H54 (cell line): ENCODE data around the gene MIB1.

Experiments used
- DNase-seq: peaks from one replicate; pipeline ENCODE4 v3.0.0; 2011; ENCODE audit warnings: low spot score, mixed read lengths; ENCODE audit not compliant: insufficient read length
- FAIRE-seq: peaks from 3 replicates; lab custom pipeline; 2011; peaks lifted over from hg19 to GRCh38; lab: Jason Lieb, UNC
- POLR2A ChIP-seq: IDR thresholded peaks from 2 replicates; pipeline ENCODE4 v1.6.1; 2011; ENCODE audit warnings: low read depth, mild to moderate bottlenecking, low read length

The MIB1 gene

DNA sequence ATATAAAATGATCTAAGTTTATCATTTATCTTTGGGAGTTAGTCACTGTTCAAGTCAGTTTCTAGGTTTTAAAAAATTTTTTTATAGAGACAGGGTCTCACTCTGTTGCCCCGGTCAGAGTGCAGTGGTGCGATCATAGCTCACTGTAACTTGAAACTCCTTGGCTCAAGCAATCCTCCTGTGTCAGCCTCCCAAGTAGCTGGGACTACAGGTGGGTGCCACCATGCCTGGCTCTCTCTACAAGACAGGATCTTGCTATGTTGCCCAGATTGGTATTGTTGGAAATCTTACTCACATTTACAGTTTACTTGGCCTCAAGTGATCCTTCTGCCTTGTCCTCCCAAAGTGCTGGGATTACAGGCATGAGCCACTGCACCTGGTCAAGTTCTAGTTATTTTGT, 74.5 kb downstream of the MIB1 start:
- no peak for TF ChIP-seq POLR2A
- FAIRE-seq (no peak), DNase-seq (no peak)

DNA sequence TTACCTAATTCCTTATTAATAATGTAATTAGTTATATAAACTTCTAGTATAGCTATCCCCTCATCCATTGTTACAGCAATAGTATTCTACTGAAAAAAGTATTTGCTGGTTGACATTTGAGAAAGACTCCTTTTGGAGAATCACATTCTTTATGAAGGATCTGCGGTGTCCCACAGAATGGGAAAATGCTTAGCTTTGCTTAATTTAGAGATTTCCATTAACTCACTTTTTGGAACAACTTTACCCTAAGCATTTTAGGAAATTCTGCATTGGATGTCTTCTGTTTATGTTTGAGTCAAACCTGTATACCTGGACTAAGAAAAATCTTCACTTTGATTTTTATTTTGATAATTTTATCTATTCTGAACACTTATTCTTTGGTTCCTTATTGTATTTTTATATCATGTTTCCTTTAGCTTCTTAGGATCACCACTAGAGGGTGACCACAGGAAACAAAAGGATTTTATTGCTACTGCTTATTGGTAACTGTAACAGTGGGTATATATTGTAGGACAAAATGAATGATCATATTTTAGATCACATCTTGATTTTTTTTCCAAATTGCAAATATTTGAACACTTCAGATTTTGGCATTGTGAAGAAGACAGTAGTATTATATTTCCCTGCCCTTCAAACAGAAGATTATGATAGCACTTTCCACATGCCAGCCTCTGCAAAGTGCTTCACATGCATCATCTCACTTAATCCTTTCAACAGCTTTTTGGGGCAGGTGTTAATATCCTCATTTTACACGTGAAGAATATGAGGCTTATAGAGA, 79.6 kb downstream of the MIB1 start:
- DNase-seq, result no peak
- FAIRE-seq, result no peak

DNA sequence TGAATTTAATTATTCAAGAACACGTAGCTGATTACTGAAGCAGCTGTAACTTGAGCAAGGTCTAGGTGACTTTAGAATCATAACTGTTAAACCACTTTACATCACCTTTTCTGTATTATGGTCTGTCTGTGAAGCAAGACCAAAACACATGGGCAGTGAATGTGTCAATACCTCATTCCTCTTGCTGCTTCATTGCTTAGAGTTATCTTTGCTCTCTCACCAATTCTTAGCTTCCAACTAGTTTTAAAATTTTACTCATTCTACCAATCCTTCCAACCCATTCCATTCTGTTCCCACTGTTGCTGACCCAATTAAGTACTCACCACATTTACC, 80.2 kb downstream of the MIB1 start:
- no peak for TF ChIP-seq POLR2A
- FAIRE-seq, result no peak
- DNase-seq, result no peak

More for the DNA sequence above, 79.6 kb downstream of the MIB1 start:
- no peak for TF ChIP-seq POLR2A

DNA sequence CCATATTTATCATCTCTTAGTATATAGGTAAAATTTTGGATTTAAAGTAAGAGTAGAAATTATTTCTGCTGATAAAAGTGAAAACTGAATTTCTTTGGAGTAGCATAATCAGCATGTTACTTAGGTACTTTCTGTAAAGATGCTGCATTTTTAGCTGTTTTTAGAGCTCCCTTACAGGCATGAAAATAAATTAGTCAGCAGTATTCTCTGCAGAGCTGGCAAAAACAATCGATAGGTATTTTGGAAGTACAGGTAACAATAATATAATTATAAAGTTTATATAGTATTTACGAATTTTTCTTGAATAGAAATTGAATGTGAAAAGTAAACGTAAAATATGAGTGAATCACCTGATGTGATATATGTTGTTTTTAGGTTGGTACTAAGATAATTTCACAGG, 83.3 kb downstream of the MIB1 start:
- DNase-seq (no peak), FAIRE-seq (no peak)
- no peak for TF ChIP-seq POLR2A

DNA sequence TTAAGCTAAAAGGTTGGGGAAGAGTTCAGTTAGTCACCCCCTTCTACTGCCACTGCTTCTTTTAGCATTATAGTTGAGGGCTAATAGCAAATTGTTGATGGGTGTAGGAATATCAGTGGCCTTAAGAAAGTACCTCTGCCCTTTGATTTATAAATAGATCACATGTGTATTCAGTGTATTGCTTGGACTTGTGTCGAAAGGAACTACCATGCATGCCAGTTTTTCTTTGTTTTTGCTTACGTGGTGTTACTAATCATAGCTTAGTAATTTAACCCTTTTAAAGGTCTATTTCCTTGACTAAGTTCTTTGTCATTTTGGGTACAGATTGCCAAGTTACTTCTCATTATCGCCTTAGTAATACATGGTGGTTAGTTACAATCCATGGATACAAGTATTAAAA, 85.6 kb downstream of the MIB1 start:
- FAIRE-seq, result no peak
- DNase-seq, result no peak

DNA sequence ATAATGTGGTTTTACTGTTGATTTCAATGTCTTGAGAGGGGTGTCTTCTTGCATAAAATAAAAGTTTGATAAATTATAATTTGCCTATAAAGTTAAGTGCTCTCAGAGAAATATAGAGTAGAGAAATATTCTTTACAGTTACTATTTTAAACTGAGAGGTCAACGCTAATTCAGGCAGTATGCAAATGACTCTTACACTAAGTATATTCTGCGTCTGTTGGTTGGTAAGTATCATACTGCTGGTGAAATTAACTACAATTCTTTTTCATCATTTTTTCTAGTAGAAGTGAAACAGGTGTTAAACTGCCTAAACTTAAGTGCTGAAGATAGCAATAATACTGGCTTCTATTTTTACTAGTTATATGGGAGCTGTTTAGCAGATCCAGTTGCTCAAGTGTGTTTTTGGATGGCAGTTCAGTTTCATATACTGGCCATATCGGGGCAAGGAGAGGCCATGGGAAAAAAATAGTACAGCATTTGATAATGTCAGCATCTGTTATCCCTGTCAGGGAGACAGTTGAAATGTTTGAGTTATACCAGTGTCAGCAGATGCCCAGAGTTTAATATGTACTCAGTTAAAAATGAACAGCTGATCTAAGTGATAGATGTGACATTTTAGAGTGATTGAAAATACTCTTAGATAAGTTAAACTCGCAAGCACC, 86.2 kb downstream of the MIB1 start:
- DNase-seq, result no peak
- no peak for TF ChIP-seq POLR2A
- no peak for FAIRE-seq

More for the DNA sequence above, 85.6 kb downstream of the MIB1 start:
- no peak for TF ChIP-seq POLR2A

DNA sequence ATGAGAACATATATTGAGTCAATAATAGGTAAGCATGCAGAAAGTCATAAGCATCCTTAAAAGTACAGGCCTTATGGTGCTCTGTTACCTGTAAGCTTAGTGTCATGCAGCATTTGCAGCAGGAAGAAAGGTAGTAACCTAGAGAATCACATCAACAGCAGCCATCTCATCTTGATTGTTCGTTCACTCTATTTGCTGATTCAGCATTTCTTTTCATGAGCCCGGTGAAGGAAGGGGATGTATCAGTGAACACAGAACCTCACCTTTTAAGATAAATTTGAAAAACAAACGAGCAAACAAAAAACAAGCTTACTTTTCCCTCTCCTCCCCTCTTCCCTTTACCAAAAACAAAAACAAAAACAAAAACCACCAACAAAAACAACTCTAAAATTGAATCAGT, 89.9 kb downstream of the MIB1 start:
- TF ChIP-seq POLR2A, result no peak
- DNase-seq (no peak), FAIRE-seq (no peak)

DNA sequence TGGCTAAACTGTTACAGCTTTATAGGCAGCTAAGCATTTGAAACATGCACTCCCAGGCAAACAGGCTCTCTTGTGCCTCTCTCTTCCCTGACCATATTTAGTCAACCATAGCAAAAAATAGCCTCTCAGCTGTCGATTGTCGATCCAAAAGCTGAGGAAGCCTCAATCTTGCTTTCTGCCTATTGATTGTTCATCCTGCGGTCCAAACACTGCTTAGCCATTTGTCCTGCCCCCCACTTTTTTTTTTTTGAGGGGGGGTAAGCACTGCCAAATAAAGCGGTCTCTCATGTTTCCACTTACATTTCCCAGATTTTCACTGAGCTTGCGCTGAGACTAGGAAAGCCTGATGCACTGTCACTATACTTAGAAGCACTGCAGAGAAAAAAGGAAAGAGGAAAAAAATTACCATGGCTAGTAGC, 90.8 kb downstream of the MIB1 start:
- FAIRE-seq (no peak), DNase-seq (no peak)
- TF ChIP-seq POLR2A, result no peak

GRCh38 chr18:21833604-21834298, 93.2 kb downstream of the MIB1 start:
- no peak for FAIRE-seq

DNA sequence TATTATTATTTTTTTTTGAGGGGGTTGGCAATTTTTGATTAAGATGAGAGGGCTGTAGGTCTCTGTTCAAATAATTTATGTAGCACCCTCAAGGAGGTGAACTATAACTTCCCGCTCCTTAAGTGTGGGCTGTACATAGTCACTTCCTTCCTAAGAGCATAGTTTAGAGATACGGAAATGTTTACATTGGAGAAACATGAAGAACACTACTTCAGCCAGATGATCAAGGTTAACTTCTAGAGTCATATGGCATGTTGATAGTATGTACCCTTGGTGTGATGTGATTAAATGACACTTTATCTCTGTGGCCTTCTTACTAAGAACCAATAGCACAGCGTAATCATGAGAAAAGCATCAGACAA, 93.7 kb downstream of the MIB1 start:
- no peak for FAIRE-seq
- no peak for TF ChIP-seq POLR2A

More at GRCh38 chr18:21833604-21834298, 93.2 kb downstream of the MIB1 start:
- no peak for DNase-seq
- TF ChIP-seq POLR2A, result no peak

DNA sequence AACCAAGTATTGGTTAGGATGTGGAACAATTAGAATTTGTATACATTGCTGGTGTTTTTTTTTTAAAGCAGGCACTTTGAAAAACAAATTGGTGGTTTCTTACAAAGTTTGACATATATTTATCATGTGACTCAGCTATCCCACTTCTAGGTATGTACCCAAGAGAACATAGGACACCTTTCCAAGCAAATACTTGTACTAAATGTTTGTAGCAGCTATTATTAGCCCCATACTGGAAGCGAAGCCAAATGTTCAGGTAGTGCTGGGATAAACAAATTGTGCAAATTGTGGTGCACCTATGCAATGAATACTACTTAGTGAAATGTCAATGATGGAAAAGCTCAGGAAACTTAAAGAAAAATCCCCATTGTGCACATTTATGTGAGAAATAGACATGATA, 101.0 kb downstream of the MIB1 start:
- no peak for TF ChIP-seq POLR2A
- no peak for FAIRE-seq

More for the DNA sequence above, 93.7 kb downstream of the MIB1 start:
- DNase-seq, result no peak

DNA sequence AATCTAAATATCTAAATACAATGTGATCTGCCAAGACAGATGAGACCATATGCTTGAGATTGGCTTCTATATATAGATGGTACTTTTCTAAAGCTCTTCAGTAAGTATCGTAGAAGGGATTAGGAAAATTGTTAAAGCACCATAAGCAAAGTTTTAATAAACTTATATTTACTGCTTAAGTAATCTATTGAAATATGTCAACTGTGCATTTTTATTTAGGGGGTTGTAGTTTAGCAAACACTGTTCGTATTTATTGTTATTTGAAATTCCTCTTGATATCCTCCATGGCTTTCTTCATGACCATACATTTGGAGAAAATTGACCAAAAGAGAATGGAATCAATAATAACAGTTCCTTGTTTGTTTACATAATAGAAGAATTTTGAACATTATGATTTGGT, 102.7 kb downstream of the MIB1 start:
- FAIRE-seq (no peak), DNase-seq (no peak)
- no peak for TF ChIP-seq POLR2A

More for the DNA sequence above, 101.0 kb downstream of the MIB1 start:
- DNase-seq, result no peak

DNA sequence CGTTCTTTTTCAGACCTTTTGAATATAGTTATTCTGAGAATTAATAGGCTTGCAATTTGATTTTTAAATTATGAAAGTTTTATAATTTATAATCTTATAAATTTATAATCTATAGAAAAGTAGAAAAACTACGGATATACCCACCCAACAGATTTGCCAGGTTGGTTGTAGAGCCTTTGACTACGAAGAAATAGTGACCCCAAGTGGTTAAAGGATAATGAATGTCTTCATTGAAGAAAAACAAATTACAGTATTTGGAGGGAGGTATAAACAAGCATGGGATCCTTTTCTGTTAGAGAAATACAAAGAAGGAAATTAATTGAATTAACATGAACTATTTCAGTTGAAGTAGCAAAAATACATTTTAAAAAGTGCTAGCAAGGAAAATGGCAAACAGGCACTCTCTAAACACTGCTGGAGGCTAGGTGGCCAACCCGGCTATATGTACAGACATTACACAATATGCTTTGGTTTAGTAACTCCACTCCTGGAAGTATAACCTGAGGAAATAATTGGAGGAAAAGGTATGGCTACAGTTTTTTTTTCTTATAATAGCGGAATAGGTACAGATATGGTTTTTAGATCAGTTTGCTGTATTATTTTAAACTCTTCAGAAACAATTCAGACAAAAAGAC, 110.9 kb downstream of the MIB1 start:
- DNase-seq, result no peak
- no peak for TF ChIP-seq POLR2A
- no peak for FAIRE-seq

GRCh38 chr18:21853016-21853415, 112.4 kb downstream of the MIB1 start:
- no peak for TF ChIP-seq POLR2A
- DNase-seq, result no peak
- no peak for FAIRE-seq
